Choroid plexus epithelial cell (primary cell): ENCODE measurements around the gene SCN4B.

Source experiments
- DNase-seq: peaks from one replicate; pipeline ENCODE4 v3.0.0-alpha.2; 2010; ENCODE audit warnings: low read depth
- H3K4me3 ChIP-seq: 2 replicates; pipeline ENCODE4 v1.5.1; 2011; ENCODE audit warnings: low read depth, mild to moderate bottlenecking, control low read depth, low read length, moderate library complexity
- CTCF ChIP-seq: conservative IDR thresholded peaks from 2 replicates; pipeline ENCODE4 v1.5.1; 2011; ENCODE audit warnings: low read depth, mild to moderate bottlenecking, control low read depth, inconsistent platforms, low read length, moderate library complexity

SCN4B gene

GRCh38 chr11:118100691-118101232, 51.9 kb downstream of the SCN4B start:
- no peak for TF ChIP-seq CTCF
- no peak for DNase-seq
- no peak overlapping the region for H3K4me3 ChIP-seq

- H3K4me3 ChIP-seq: no peak overlapping the region
- no peak for TF ChIP-seq CTCF
- DNase-seq: no peak
Measured at GRCh38 chr11:118099838-118100556, 52.6 kb downstream of the SCN4B start.

GRCh38 chr11:118098996-118099837, 53.4 kb downstream of the SCN4B start:
- no peak overlapping the region for H3K4me3 ChIP-seq
- no peak for DNase-seq
- TF ChIP-seq CTCF: no peak

- no peak for DNase-seq
- no peak overlapping the region for H3K4me3 ChIP-seq
- TF ChIP-seq CTCF: no peak
Measured at GRCh38 chr11:118095967-118096367, 56.7 kb downstream of the SCN4B start.

- DNase-seq: no peak
- no peak overlapping the region for H3K4me3 ChIP-seq
- TF ChIP-seq CTCF: no peak
Measured at GRCh38 chr11:118095493-118095892, 57.1 kb downstream of the SCN4B start.

- no peak for DNase-seq
- H3K4me3 ChIP-seq: no peak overlapping the region
- no peak for TF ChIP-seq CTCF
Measured at GRCh38 chr11:118092907-118093571, 59.6 kb downstream of the SCN4B start.
